HepG2 (cell line): ENCODE data around the gene PDK2. TPM values are rescaled to one million over a fixed set of nuclear protein-coding genes. Genes with fewer than 3 reads are reported as not detected.

Experiments used
- ARHGAP35 ChIP-seq: sonication (generic); formaldehyde crosslinking; IDR thresholded peaks from 2 replicates; pipeline ENCODE4 v1.9.0; 2022; ENCODE audit warnings: mild to moderate bottlenecking, inconsistent platforms, moderate library complexity, missing genetic modification reagents, borderline replicate concordance
- ARNT ChIP-seq: fragments of 450-650 bp; IDR thresholded peaks from 2 replicates; pipeline ENCODE4 v1.6.1; 2017
- CTCF ChIP-seq: sonication (generic); formaldehyde crosslinking; IDR thresholded peaks from 2 replicates; pipeline ENCODE4 v1.5.0; 2020; ENCODE audit warnings: mild to moderate bottlenecking, missing genetic modification reagents, moderate library complexity
- FOXK2 ChIP-seq: fragments of 450-650 bp; IDR thresholded peaks from 2 replicates; pipeline ENCODE4 v1.6.1; 2016
- HBP1 ChIP-seq: IDR thresholded peaks from 2 replicates; pipeline ENCODE4 v1.6.1; 2016; ENCODE audit warnings: low read depth, control low read depth
- HDAC2 ChIP-seq: sonication (generic); formaldehyde crosslinking; IDR thresholded peaks from 2 replicates; pipeline ENCODE4 v1.4.0; 2020; ENCODE audit warnings: missing genetic modification reagents
- HMGXB4 ChIP-seq, 2 experiments: sonication (generic) in 1 of 2; formaldehyde crosslinking in 1 of 2; IDR thresholded peaks; 2 replicates each; pipeline versions ENCODE4 v1.4.0 to v1.6.1; 2018 to 2020; ENCODE audit warnings: missing genetic modification reagents in 2 of 2, borderline replicate concordance in 1 of 2, low read depth in 1 of 2, mild to moderate bottlenecking in 1 of 2, missing biosample characterization in 1 of 2
- NR2F1 ChIP-seq, 2 experiments: fragments of 450-650 bp in 1 of 2; formaldehyde crosslinking in 1 of 2; IDR thresholded peaks; 2 replicates each; pipeline versions ENCODE4 v1.5.0 to v1.6.1; 2016 to 2020; ENCODE audit warnings: mild to moderate bottlenecking in 1 of 2, missing compliant biosample characterization in 1 of 2, missing genetic modification reagents in 1 of 2, moderate library complexity in 1 of 2
- PRPF4 ChIP-seq: fragments of 200-400 bp; formaldehyde crosslinking; IDR thresholded peaks from 2 replicates; pipeline ENCODE4 v1.6.1; 2016; ENCODE audit warnings: low read length, low read depth; ENCODE audit not compliant: poor library complexity, severe bottlenecking
- REST ChIP-seq, 2 experiments: IDR thresholded peaks; 2 replicates each; pipeline ENCODE4 v1.6.1; 2011 to 2012; ENCODE audit warnings: low read length in 2 of 2, borderline replicate concordance in 1 of 2, low read depth in 1 of 2, mild to moderate bottlenecking in 1 of 2, moderate library complexity in 1 of 2
- RFXANK ChIP-seq: IDR thresholded peaks from 2 replicates; pipeline ENCODE4 v1.6.1; 2016
- RXRB ChIP-seq: IDR thresholded peaks from 2 replicates; pipeline ENCODE4 v1.6.1; 2016; ENCODE audit warnings: borderline replicate concordance, missing genetic modification reagents, missing compliant biosample characterization
- SOX13 ChIP-seq, 3 experiments: fragments of 450-650 bp in 1 of 3; sonication (generic) in 1 of 3; formaldehyde crosslinking in 1 of 3; IDR thresholded peaks in 2 of 3; conservative IDR thresholded peaks in 1 of 3; 2 replicates each; pipeline versions ENCODE4 v1.5.0 to v1.6.1; 2016 to 2020; ENCODE audit warnings: antibody characterized with exemption in 1 of 3, mild to moderate bottlenecking in 1 of 3, missing compliant biosample characterization in 1 of 3, missing genetic modification reagents in 1 of 3, moderate library complexity in 1 of 3
- STAT6 ChIP-seq: sonication (generic); formaldehyde crosslinking; IDR thresholded peaks from 2 replicates; pipeline ENCODE4 v1.4.0; 2020; ENCODE audit warnings: missing genetic modification reagents, mild to moderate bottlenecking, borderline replicate concordance
- THAP11 ChIP-seq: IDR thresholded peaks from 2 replicates; pipeline ENCODE4 v1.6.1; 2016; ENCODE audit warnings: missing biosample characterization, missing genetic modification reagents
- TSC22D2 ChIP-seq: sonication (generic); formaldehyde crosslinking; IDR thresholded peaks from 2 replicates; pipeline ENCODE4 v1.5.1; 2020; ENCODE audit warnings: missing genetic modification reagents, mild to moderate bottlenecking, borderline replicate concordance
- ZNF652 ChIP-seq: IDR thresholded peaks from 2 replicates; pipeline ENCODE4 v1.6.1; 2016; ENCODE audit warnings: low read depth, borderline replicate concordance
- polyA plus RNA-seq, 8 experiments: library from polyadenylated mRNA; depleted of rRNA in 3 of 8; stranded (reverse) in 7 of 8; unstranded in 1 of 8; fragments of >200 nt; fragmentation: Illumina TruSeq in 4 of 8; extraction: Trizol in 4 of 8; gene quantifications; 2 replicates each; pipeline versions ENCODE4 v1.2.1 to v1.2.3, GENCODE V29; 2011 to 2016; ENCODE audit warnings: low read depth in 4 of 8, missing spikeins in 1 of 8, mixed read lengths in 1 of 8; ENCODE audit not compliant: insufficient read depth in 1 of 8
- total RNA-seq, 5 experiments: library from RNA; depleted of rRNA; stranded (reverse); fragments of >200 nt; fragmentation: Illumina TruSeq; extraction: Trizol; gene quantifications; 2 replicates each; pipeline ENCODE4 v1.2.3, GENCODE V29; 2016; ENCODE audit warnings: low read depth in 1 of 5

PDK2 gene
- total and polyA plus RNA-seq, 2 of the 13 experiments (the other 11 are each of a cell fraction or from before 2014, with no cell fraction given), result 18.5 to 59.7 TPM

GRCh38 chr17:50147841-50148225 lies 52.7 kb downstream of the PDK2 start (continued):
- no peak for TF ChIP-seq STAT6 (CRISPR knock-in tag)
- no peak for TF ChIP-seq RFXANK (CRISPR knock-in tag)
- TF ChIP-seq HMGXB4 (CRISPR knock-in tag; IDR thresholded peaks at IDR 0.05; ENCODE audit: borderline replicate concordance in 1 of 2, low read depth in 1 of 2), result peak in 1 of 2 experiments; percentile 67; a peak in 1 of 4 replicates
- TF ChIP-seq CTCF (CRISPR knock-in tag), result 0 out of 2 replicates have a peak, but pooled peaks have one; percentile 9
- no peak for TF ChIP-seq ARHGAP35 (CRISPR knock-in tag)
- TF ChIP-seq FOXK2, result no peak
- peak in 1 of 2 experiments; percentile 6; a peak in 1 of 4 replicates for TF ChIP-seq NR2F1 (CRISPR knock-in tag; IDR thresholded peaks at IDR 0.05)
- TF ChIP-seq TSC22D2 (CRISPR knock-in tag), result no peak
- no peak for TF ChIP-seq REST (IDR thresholded peaks at IDR 0.05; ENCODE audit: borderline replicate concordance in 1 of 2, low read depth in 1 of 2, low read length in 2 of 2)
- TF ChIP-seq THAP11 (CRISPR knock-in tag), result no peak
- no peak for TF ChIP-seq PRPF4
- peak; percentile 78; the same call in 1 of the 2 replicates for TF ChIP-seq ZNF652 (CRISPR knock-in tag)
- no peak for TF ChIP-seq ARNT
- peak; percentile 71 for TF ChIP-seq HDAC2 (CRISPR knock-in tag)
- peak; percentile 63; the same call in 1 of the 2 replicates for TF ChIP-seq HBP1 (CRISPR knock-in tag)
- peak; percentile 63; the same call in 1 of the 2 replicates for TF ChIP-seq RXRB (CRISPR knock-in tag)
- TF ChIP-seq SOX13 (IDR thresholded peaks at IDR 0.05), result no peak
- TF ChIP-seq SOX13 (CRISPR knock-in tag; conservative IDR thresholded peaks at IDR 0.05 in 1 of 2, IDR thresholded peaks at IDR 0.05 in 1 of 2), result peak in 1 of 2 experiments; percentile 17; a peak in 1 of 4 replicates
